HL-60 (cell line): Measurements from ENCODE around the gene GPRC5B.

Experiments
- DNase-seq, 2 experiments: peaks; one replicate each; pipeline ENCODE4 v3.0.0-alpha.2; 2010 to 2020; ENCODE audit warnings: low read depth in 1 of 2, low spot score in 1 of 2
- H3K27ac ChIP-seq: fragments of 250-450 bp; sonication (Bioruptor Pico); replicated peaks from 2 replicates; pipeline ENCODE4 v1.5.1; 2020; ENCODE audit warnings: mild to moderate bottlenecking, moderate library complexity
- H3K27me3 ChIP-seq: fragments of 250-450 bp; sonication (Bioruptor Pico); 2 replicates; pipeline ENCODE4 v1.5.1; 2021; ENCODE audit warnings: mild to moderate bottlenecking, moderate library complexity; ENCODE audit not compliant: insufficient read depth, poor library complexity, severe bottlenecking
- H3K4me3 ChIP-seq: replicated peaks from 2 replicates; pipeline ENCODE4 v1.5.1; 2011; ENCODE audit warnings: mild to moderate bottlenecking, control low read depth, low read length; ENCODE audit not compliant: insufficient read depth
- GABPA ChIP-seq: IDR thresholded peaks from 2 replicates; pipeline ENCODE4 v1.6.1; 2012; ENCODE audit warnings: low read depth
- POLR2AphosphoS5 ChIP-seq: IDR thresholded peaks from 2 replicates; pipeline ENCODE4 v1.6.1; 2012; ENCODE audit warnings: low read depth
- SPI1 ChIP-seq: IDR thresholded peaks from 2 replicates; pipeline ENCODE4 v1.6.1; 2012; ENCODE audit warnings: low read depth, mild to moderate bottlenecking, borderline replicate concordance
- TF ChIP-seq, protein P1 (sequence below): IDR thresholded peaks from one replicate; pipeline ENCODE4 v1.5.1; 2011; ENCODE audit warnings: low read length, control low read depth, inconsistent platforms; ENCODE audit not compliant: insufficient read depth
- TF ChIP-seq, protein P2 (sequence below): IDR thresholded peaks from 2 replicates; pipeline ENCODE4 v1.6.1; 2012; ENCODE audit warnings: low read depth; ENCODE audit not compliant: insufficient replicate concordance

The GPRC5B gene

DNA sequence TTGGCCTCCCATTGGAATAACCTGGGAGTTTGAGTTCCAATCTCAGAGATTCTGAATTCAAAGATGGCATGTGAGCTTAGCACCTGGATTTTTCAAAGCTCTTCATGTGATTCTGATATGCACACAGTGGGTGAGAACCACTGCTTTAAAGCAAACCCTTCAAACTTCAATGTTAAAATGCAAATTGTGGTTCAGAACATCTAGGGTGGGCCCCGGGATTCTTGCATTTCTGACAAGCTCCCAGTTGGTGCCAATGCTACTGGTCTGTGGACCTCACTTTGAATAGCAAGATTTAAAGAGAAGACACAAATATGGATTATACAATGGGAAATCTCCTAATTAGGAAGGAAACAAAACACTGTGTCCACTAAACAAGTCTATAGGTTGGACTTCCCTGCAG is 43.8 kb upstream of the GPRC5B start:
- DNase-seq: no peak
- H3K4me3 ChIP-seq: no peak overlapping the region
- TF ChIP-seq SPI1 (no peak), GABPA (no peak)
- TF ChIP-seq, protein P1, sequence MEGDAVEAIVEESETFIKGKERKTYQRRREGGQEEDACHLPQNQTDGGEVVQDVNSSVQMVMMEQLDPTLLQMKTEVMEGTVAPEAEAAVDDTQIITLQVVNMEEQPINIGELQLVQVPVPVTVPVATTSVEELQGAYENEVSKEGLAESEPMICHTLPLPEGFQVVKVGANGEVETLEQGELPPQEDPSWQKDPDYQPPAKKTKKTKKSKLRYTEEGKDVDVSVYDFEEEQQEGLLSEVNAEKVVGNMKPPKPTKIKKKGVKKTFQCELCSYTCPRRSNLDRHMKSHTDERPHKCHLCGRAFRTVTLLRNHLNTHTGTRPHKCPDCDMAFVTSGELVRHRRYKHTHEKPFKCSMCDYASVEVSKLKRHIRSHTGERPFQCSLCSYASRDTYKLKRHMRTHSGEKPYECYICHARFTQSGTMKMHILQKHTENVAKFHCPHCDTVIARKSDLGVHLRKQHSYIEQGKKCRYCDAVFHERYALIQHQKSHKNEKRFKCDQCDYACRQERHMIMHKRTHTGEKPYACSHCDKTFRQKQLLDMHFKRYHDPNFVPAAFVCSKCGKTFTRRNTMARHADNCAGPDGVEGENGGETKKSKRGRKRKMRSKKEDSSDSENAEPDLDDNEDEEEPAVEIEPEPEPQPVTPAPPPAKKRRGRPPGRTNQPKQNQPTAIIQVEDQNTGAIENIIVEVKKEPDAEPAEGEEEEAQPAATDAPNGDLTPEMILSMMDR: no peak
- H3K27me3 ChIP-seq: no peaks in the 10 kb centered on the region
- H3K27ac ChIP-seq: no peak overlapping the region

DNA sequence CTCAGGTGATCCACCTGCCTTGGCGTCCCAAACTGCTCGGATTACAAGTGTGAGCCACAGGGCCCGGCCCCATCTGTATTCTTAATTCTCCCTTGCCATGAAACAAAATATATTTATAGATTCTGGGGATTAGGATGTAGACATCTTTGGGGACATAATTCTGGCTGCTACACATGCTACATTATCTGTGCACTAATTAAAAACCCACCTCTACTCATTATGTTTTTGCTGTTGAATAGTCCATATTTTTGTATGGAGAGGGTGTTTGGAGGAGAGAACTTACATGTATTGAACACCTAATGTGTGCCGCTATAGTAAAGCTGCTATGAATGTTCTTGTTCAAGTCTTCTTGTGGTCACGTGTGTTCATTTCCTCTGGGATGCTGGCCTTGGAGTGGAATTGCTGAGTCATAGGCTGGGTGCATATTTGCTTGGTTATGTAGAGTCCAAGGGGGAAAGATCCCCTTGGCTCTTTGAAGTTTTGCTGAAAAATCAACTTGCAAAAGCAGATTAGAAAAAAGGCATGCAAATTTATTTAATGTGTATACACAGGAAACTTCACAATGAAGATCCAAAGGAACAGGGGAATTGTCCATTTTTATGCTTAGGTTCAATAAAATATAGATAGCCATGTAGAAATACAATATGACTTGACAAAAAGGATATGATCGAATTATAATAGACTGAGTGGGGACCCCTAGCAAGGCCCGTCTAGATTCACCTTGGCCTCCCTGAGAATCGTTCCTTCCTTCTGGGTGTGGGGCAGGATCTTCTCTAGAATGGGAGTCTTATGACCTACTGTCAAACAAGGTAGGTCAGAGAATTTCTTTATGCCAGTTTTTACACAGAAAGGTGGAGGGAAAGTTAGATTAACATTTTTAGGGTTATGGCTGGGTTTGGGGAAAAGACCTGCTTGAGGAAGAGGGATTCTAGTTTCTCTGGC is 42.1 kb upstream of the GPRC5B start:
- no peak for DNase-seq
- H3K27me3 ChIP-seq: no peaks in the 10 kb centered on the region
- H3K4me3 ChIP-seq: no peak overlapping the region
- TF ChIP-seq GABPA (no peak), POLR2AphosphoS5 (no peak), SPI1 (no peak)
- TF ChIP-seq, protein P2, sequence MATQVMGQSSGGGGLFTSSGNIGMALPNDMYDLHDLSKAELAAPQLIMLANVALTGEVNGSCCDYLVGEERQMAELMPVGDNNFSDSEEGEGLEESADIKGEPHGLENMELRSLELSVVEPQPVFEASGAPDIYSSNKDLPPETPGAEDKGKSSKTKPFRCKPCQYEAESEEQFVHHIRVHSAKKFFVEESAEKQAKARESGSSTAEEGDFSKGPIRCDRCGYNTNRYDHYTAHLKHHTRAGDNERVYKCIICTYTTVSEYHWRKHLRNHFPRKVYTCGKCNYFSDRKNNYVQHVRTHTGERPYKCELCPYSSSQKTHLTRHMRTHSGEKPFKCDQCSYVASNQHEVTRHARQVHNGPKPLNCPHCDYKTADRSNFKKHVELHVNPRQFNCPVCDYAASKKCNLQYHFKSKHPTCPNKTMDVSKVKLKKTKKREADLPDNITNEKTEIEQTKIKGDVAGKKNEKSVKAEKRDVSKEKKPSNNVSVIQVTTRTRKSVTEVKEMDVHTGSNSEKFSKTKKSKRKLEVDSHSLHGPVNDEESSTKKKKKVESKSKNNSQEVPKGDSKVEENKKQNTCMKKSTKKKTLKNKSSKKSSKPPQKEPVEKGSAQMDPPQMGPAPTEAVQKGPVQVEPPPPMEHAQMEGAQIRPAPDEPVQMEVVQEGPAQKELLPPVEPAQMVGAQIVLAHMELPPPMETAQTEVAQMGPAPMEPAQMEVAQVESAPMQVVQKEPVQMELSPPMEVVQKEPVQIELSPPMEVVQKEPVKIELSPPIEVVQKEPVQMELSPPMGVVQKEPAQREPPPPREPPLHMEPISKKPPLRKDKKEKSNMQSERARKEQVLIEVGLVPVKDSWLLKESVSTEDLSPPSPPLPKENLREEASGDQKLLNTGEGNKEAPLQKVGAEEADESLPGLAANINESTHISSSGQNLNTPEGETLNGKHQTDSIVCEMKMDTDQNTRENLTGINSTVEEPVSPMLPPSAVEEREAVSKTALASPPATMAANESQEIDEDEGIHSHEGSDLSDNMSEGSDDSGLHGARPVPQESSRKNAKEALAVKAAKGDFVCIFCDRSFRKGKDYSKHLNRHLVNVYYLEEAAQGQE: no peak
- TF ChIP-seq, protein P1: no peak
- H3K27ac ChIP-seq: no peak overlapping the region

DNA sequence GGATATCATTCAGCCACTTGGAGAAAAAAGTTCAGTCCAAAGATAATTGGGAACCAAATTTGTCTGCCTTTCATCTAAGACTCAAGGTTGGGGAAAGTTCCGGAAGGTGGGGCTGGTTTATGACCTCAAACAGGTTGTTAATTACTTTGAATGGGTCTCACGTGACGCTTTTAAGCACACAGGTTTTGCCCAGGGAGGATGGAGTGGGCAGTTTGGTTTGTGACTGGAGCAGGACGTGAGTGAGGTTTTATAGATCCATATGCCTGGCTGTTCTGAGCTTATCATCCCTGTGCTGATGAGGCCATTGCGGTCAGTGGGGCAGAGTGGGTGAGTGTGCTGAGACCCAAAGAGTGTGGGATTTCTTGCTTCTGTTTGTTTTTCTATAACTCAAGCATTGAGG is 38.7 kb upstream of the GPRC5B start:
- no peak for DNase-seq
- Histone ChIP-seq H3K27me3 (no peaks in the 10 kb centered on the region), H3K27ac (no peak overlapping the region), H3K4me3 (no peak overlapping the region)
- no peak for TF ChIP-seq POLR2AphosphoS5
- TF ChIP-seq, protein P2: no peak
- TF ChIP-seq SPI1: no peak
- no peak for TF ChIP-seq GABPA

DNA sequence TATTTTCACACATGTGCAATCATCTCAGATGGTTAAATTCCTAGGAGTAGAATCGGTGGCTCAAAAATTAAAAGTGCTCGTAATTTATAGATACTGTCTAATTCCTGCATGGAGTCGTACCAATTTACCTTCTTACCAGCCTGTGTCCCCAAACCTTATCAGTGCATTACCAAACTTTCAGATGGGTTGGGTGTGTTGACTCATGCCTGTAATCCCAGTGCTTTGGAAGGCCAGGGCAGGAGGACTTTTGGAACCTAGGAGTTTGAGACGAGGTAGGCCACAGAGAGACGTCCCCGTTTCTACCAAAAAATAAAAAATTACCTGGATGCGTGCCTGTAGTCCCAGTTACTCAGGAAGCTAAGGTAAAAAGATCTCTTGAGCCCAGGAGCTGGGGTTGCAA is 34.5 kb upstream of the GPRC5B start:
- no peak for DNase-seq
- Histone ChIP-seq H3K4me3 (no peak overlapping the region), H3K27me3 (no peaks in the 10 kb centered on the region), H3K27ac (no peak overlapping the region)
- TF ChIP-seq POLR2AphosphoS5 (no peak), GABPA (no peak), SPI1 (no peak)
- TF ChIP-seq, protein P2: no peak
- TF ChIP-seq, protein P1: no peak
